ENCODE results near the gene CDH23.

CDH23 gene

DNA sequence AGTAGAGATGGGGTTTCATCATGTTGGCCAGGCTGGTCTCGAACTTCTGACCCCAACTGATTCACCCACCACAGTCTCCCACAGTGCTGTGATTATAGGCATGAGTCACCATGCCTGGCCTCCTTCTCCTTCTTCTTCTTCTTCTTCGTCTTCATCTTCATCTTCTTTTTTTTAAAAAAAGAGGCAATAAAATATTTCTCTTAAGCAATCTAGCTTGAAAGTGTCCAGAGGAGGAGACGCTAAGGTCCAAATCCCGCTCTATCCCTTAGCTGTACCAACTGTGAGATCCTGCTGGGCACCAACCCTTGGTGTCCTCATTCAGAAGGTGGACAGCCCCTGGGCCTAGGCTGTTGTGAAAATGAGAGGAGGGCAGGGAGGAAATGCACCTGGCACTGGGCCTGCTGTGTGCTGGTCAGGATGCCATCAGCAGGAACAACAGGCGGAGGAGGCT lies 468.2 kb downstream of the CDH23 start:
- TF ChIP-seq GATA2 (IDR thresholded peaks at IDR 0.05; ENCODE audit: low read depth, low read length) (no peak), GATA3 (IDR thresholded peaks at IDR 0.05; ENCODE audit: low read depth, low read length) (no peak)

Data from SH-SY5Y (cell line).